Bronchial smooth muscle cell (primary cell): ENCODE data around the gene SERTAD3. TPM values are rescaled to one million over a fixed set of nuclear protein-coding genes. Genes with fewer than 3 reads are reported as not detected.

Source experiments
- total RNA-seq: library from RNA; depleted of rRNA; stranded (reverse); fragments of >200 nt; gene quantifications from 2 replicates; pipeline ENCODE4 v1.2.1, GENCODE V29; 2014

The SERTAD3 gene
- total RNA-seq: 21.0 and 22.7 TPM in 2 replicates

GRCh38 chr19:40444000-40444824, at the start of gene SERTAD3:
Gene SERTAD3 (minus strand): TSS chr19:40444335. CDS start chr19:40442080, 2,255 bp downstream.

DNA sequence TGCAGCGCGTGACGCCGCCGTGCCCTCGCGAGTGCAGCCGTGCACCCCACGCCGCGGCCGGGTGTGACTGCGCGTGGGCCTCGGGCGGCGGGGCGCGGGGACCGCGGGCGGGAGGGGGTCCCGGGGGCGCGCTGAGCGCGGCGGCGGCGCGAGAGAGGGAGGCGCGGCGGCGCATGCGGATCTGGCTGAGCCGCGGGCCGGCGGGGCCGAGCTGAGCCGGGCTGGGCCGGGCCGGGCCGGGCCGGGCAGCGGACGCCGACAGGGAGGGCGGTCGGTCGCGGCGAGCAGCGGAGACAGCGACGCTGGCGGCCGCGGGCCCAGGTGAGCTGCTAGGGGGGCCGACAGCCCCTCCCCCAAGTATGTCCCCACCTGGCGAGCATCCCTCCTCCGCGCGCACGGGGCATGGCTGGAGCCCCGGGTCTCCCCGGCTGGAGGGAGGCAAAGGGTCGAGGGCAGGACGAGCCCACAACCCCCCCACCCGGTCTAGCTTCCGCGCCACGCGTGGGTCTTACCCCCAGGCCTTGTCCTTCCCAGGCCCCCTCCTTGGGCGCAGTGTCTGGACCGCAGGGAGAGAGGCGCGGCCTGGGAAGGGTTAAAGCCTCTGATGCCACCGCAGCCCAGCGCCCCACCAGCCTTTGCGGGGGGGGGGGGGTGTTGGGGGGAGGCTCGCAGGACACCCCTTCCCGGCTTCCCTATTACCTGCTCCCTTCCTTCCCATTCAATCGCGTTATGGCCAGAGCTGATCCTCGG, 23.0 kb upstream of the SERTAD3 start, which contains the start of gene SPTBN4:
Gene SPTBN4 (plus strand): TSS at position 17 of the 750 bp plus-strand sequence. CDS start 5,621 bp downstream, outside the sequence.

GRCh38 chr19:40465557-40466218, 21.6 kb upstream of the SERTAD3 start, which contains the start of gene BLVRB:
Gene BLVRB (minus strand): TSS chr19:40465745. CDS start chr19:40465688, 57 bp downstream.

DNA sequence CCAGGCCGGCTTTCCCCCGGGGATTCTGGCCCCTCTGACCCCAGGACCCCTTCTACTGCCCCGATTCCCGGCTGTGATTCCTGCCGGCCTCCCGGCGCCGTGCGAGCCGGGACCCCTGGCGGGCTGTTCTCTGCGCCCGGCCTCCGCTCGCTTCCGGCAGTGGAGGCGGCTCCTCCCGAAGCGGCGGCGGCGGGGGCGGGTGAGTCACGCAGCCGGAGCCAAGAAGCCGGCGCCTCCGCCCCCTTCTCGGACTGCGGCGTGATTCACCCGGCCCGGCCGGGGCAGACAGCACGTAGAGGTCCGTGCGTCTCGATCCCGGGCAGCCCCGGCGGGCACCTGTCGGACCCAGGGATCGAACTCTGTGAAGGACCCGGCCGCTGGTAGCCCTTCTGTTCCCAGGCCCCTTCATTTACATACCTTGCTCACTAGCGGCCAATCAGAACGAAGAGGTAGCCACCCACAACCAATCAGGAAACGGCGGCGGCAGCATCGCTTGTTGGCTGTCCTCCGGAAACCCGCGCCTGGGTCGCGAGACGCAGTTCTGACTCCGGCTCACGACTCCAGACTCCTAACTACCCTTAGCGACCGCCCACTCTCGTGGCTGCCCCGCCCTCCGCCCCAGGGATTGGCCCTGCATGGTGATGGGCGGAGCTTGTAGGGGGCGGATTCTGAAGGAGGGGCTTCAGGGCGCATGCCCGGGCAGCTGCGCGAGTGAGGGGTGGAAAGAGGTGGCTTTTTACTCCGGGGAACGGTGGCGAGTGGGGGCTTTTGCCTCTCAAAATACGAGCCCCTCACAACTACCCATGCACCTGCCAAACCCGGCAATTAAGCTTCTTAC, 18.5 kb downstream of the SERTAD3 start, which contains the start of gene SERTAD1:
Gene SERTAD1 (minus strand): TSS at position 543 of the 838 bp plus-strand sequence. CDS start 2,446 bp downstream, outside the sequence.

DNA sequence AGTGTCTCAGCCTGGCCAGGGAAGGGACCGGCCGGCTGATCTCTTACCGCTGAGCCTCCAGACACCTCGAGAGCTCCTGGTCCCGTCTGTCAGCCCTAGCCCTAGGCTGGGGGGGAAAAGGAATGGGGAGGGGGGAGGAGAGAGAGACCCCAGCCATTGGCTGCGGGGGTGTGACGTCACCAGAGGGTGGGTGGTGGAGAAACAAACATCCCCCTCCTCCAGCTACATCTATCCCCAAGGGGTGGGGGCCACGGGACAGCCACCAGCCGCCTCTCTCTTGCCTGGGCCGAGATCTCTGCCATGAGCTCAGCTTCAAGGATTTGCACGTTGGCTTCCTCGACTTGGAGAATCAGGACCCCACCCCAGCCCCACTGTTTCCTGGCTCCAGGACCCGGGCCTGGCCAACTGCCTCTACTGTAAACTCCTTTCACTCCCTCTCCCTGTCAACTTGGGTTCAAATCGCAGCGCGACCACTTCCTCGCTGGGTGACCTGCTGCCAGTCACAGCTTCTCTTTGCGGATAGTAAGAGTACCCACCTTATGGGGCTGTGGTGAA, 30.8 kb downstream of the SERTAD3 start, which contains the start of gene PRX:
Gene PRX (minus strand): TSS at position 88 of the 555 bp plus-strand sequence. CDS start 5,446 bp downstream, outside the sequence.

Other genes with a start within 250 kb of the SERTAD3 start
- 0.17 TPM in 1 of 2 replicates, not detected in the other for gene TTC9B, start 226.0 kb downstream of the SERTAD3 start, total RNA-seq
- gene CCNP, start 217.6 kb downstream of the SERTAD3 start, total RNA-seq: 0.17 and 0.32 TPM in 2 replicates
- gene AKT2, start 159.0 kb downstream of the SERTAD3 start, total RNA-seq: 82.7 and 101 TPM in 2 replicates
- 3.9 and 4.8 TPM in 2 replicates for gene C19orf47, start 95.9 kb downstream of the SERTAD3 start, total RNA-seq
- gene PLD3, start 95.6 kb downstream of the SERTAD3 start, total RNA-seq: 165 and 192 TPM in 2 replicates
- 0.16 and 0.17 TPM in 2 replicates for gene HIPK4, start 54.2 kb downstream of the SERTAD3 start, total RNA-seq
- gene PRX, start 31.0 kb downstream of the SERTAD3 start, total RNA-seq: 1.9 and 2.2 TPM in 2 replicates
- 19.5 and 27.6 TPM in 2 replicates for gene SERTAD1, start 18.3 kb downstream of the SERTAD3 start, total RNA-seq
- gene BLVRB, start 21.4 kb upstream of the SERTAD3 start, total RNA-seq: 192 and 291 TPM in 2 replicates
- gene SPTBN4, start 22.7 kb upstream of the SERTAD3 start, total RNA-seq: 11.4 and 11.7 TPM in 2 replicates
- gene SHKBP1, start 132.5 kb upstream of the SERTAD3 start, total RNA-seq: 22.2 and 25.6 TPM in 2 replicates
- 69.0 and 191 TPM in 2 replicates for gene LTBP4, start 157.0 kb upstream of the SERTAD3 start, total RNA-seq
- gene NUMBL, start 246.3 kb upstream of the SERTAD3 start, total RNA-seq: 24.6 and 70.8 TPM in 2 replicates